A549 (cell line): Measurements from ENCODE around the gene AQP2. TPM values are rescaled to one million over a fixed set of nuclear protein-coding genes. Genes with fewer than 3 reads are reported as not detected.

Experiments
- ATAC-seq, 2 experiments: fragments of 200-7000 bp in 1 of 2; fragments of >200 bp in 1 of 2; cut with Nextera tagmentation in 1 of 2; cut with Tn5 transposase in 1 of 2; 3 replicates each; pipeline versions ENCODE4 v1.8.0 to v1.9.1; 2018 to 2020; ENCODE audit warnings: mild to moderate bottlenecking in 1 of 2, moderate library complexity in 1 of 2
- CTCF ChIA-PET: fragments of 300-600 bp; sonication (Branson Sonifier 250); formaldehyde crosslinking; extraction: SDS; loops from one replicate; lab custom pipeline; 2021; ENCODE audit warnings: antibody characterized with exemption, inconsistent platforms; lab: Yijun Ruan, JAX
- POLR2A ChIA-PET: fragments of 350-600 bp; formaldehyde crosslinking; extraction: SDS; loops from one replicate; lab custom pipeline; 2021; ENCODE audit warnings: antibody characterized with exemption, inconsistent platforms; lab: Yijun Ruan, JAX
- DNase-seq, 2 experiments: peaks; one replicate each; pipeline versions ENCODE4 v3.0.0 to v3.0.0-alpha.2; 2011 to 2016; ENCODE audit warnings: low read depth in 1 of 2, low spot score in 1 of 2
- FAIRE-seq: peaks from 2 replicates; lab custom pipeline; 2011; peaks lifted over from hg19 to GRCh38; lab: Jason Lieb, UNC
- H3K27ac ChIP-seq, 2 experiments: fragments of >200 bp; sonication (Bioruptor Twin); formaldehyde crosslinking; 3 replicates each; pipeline ENCODE4 v1.5.1; 2016 to 2017
- H3K4me1 ChIP-seq: fragments of >200 bp; sonication (Bioruptor Twin); formaldehyde crosslinking; 3 replicates; pipeline ENCODE4 v1.6.1; 2016
- H3K4me2 ChIP-seq: fragments of >200 bp; sonication (Bioruptor Twin); formaldehyde crosslinking; 3 replicates; pipeline ENCODE4 v1.6.1; 2016
- H3K4me3 ChIP-seq: fragments of >200 bp; sonication (Bioruptor Twin); formaldehyde crosslinking; 3 replicates; pipeline ENCODE4 v1.5.1; 2016
- H3K9me3 ChIP-seq: fragments of >200 bp; sonication (Bioruptor Twin); formaldehyde crosslinking; 3 replicates; pipeline ENCODE4 v1.6.1; 2016
- FOSB ChIP-seq: fragments of 250-450 bp; sonication (Bioruptor Pico); IDR thresholded peaks from 2 replicates; pipeline ENCODE4 v1.5.0; 2020; ENCODE audit warnings: mild to moderate bottlenecking, moderate library complexity
- FOSL2 ChIP-seq, 2 experiments: fragments of 450-650 bp in 1 of 2; fragments of >200 bp in 1 of 2; sonication (Bioruptor Twin) in 1 of 2; formaldehyde crosslinking; IDR thresholded peaks; 2 replicates each; pipeline versions ENCODE4 v1.5.0 to v1.6.1; 2016 to 2020; ENCODE audit warnings: mild to moderate bottlenecking in 1 of 2, moderate library complexity in 1 of 2
- HOXB13 ChIP-seq: fragments of 250-450 bp; sonication (Bioruptor Pico); IDR thresholded peaks from 2 replicates; pipeline ENCODE4 v1.5.0; 2020; ENCODE audit warnings: low read depth, mild to moderate bottlenecking, moderate library complexity
- JUN ChIP-seq, 2 experiments: fragments of >200 bp; sonication (Bioruptor Twin); formaldehyde crosslinking; IDR thresholded peaks; 2 replicates in 1 of 2; 3 replicates in 1 of 2; pipeline ENCODE4 v1.6.1; 2016 to 2017
- MAFK ChIP-seq: fragments of 450-650 bp; IDR thresholded peaks from 2 replicates; pipeline ENCODE4 v1.6.1; 2014; ENCODE audit not compliant: partially characterized antibody
- PHF8 ChIP-seq: fragments of 200-600 bp; sonication (generic); IDR thresholded peaks from 2 replicates; pipeline ENCODE4 v1.6.1; 2016; ENCODE audit warnings: low read depth, mild to moderate bottlenecking, antibody characterized with exemption, moderate library complexity, borderline replicate concordance
- RAD21 ChIP-seq, 2 experiments: fragments of >200 bp in 1 of 2; sonication (Bioruptor Twin) in 1 of 2; formaldehyde crosslinking in 1 of 2; IDR thresholded peaks in 1 of 2; conservative IDR thresholded peaks in 1 of 2; 2 replicates in 1 of 2; 3 replicates in 1 of 2; pipeline ENCODE4 v1.6.1; 2012 to 2018; ENCODE audit warnings: inconsistent platforms in 1 of 2
- RARB ChIP-seq: fragments of 250-450 bp; sonication (Bioruptor Pico); IDR thresholded peaks from 2 replicates; pipeline ENCODE4 v1.8.0; 2021; ENCODE audit warnings: mild to moderate bottlenecking, moderate library complexity
- SMC3 ChIP-seq: fragments of >200 bp; sonication (Bioruptor Twin); formaldehyde crosslinking; IDR thresholded peaks from 3 replicates; pipeline ENCODE4 v1.6.1; 2018; ENCODE audit warnings: inconsistent platforms
- ZFP36 ChIP-seq: fragments of 450-650 bp; IDR thresholded peaks from 2 replicates; pipeline ENCODE4 v1.6.1; 2014; ENCODE audit warnings: borderline replicate concordance; ENCODE audit not compliant: partially characterized antibody
- ZSCAN20 ChIP-seq: fragments of 250-450 bp; sonication (Bioruptor Pico); IDR thresholded peaks from 2 replicates; pipeline ENCODE4 v1.8.0; 2022; ENCODE audit warnings: mild to moderate bottlenecking, moderate library complexity
- WGBS: methylation state at CpG from one replicate; pipeline ENCODE4 v1.1.6; 2017; ENCODE audit errors: missing lambda C conversion rate; 5-methylcytosine and 5-hydroxymethylcytosine counted together
- polyA plus RNA-seq, 4 experiments: library from polyadenylated mRNA; depleted of rRNA in 3 of 4; stranded (reverse); fragments of >200 nt; fragmentation: RNase III in 1 of 4; extraction: RNeasy Plus Mini Kit Qiagen cat#74134 plus additional on column Dnase treatment in 1 of 4; gene quantifications; 2 replicates in 3 of 4; 3 replicates in 1 of 4; pipeline ENCODE4 v1.2.3, GENCODE V29; 2011 to 2017
- TF ChIP-seq, protein P1 (sequence below): fragments of 250-450 bp; sonication (Bioruptor Pico); IDR thresholded peaks from 2 replicates; pipeline ENCODE4 v1.5.0; 2020; ENCODE audit warnings: low read depth, mild to moderate bottlenecking, moderate library complexity
- TF ChIP-seq, protein P2 (sequence below): fragments of 200-600 bp; sonication (generic); IDR thresholded peaks from 2 replicates; pipeline ENCODE4 v1.6.1; 2016; ENCODE audit warnings: antibody characterized with exemption, mild to moderate bottlenecking, moderate library complexity
- TF ChIP-seq, protein P3 (sequence below): fragments of >200 bp; sonication (Bioruptor Twin); formaldehyde crosslinking; IDR thresholded peaks from 3 replicates; pipeline ENCODE4 v1.5.1; 2016
- TF ChIP-seq, protein P4 (sequence below): IDR thresholded peaks from 2 replicates; pipeline ENCODE4 v1.6.1; 2012
- TF ChIP-seq, protein P5 (sequence below): IDR thresholded peaks from 2 replicates; pipeline ENCODE4 v1.6.1; 2012; ENCODE audit warnings: low read depth, borderline replicate concordance

The AQP2 gene
- polyA plus RNA-seq, 2 of the 4 experiments (the other 2 are of a cell fraction), result not detected

DNA sequence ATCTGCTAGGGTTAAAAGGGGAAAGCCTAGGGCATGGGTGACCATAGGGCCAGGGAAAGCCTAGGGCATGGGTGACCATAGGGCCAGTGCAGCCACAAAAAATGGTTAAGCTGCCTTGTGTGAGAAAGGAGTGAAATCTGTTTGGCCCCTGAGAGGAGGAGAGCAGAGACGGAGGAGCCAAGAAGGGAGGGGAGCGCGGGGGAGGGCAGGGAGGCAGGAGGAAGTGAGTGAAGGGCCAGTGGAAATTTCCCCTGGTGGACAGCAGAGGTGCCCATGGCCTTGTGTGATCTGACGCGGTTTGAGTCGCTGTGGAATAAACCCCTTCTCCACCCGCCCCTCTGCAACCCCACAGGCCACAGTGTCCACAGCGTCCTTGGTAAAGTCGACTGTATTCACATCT is 21.6 kb downstream of the AQP2 start:
- ChIA-PET CTCF (interaction anchor here (1.0 to 29.8 kb wide), 4 partner anchors 9 to 102 kb away, joined by 4 to 708 read pairs (median 171); partner anchors contain the start of genes ASIC1 and SMARCD1), POLR2A (no interaction called here)
- Histone ChIP-seq H3K9me3 (no peaks in the 10 kb centered on the region), H3K4me2 (no peak overlapping the region), H3K27ac (no peak overlapping the region), H3K4me1 (no peaks in the 10 kb centered on the region), H3K4me3 (no peak overlapping the region)
- TF ChIP-seq, protein P1, sequence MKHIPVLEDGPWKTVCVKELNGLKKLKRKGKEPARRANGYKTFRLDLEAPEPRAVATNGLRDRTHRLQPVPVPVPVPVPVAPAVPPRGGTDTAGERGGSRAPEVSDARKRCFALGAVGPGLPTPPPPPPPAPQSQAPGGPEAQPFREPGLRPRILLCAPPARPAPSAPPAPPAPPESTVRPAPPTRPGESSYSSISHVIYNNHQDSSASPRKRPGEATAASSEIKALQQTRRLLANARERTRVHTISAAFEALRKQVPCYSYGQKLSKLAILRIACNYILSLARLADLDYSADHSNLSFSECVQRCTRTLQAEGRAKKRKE (CRISPR knock-in tag), result no peak
- TF ChIP-seq ZSCAN20 (CRISPR knock-in tag) (no peak), ZFP36 (no peak)
- WGBS, result 86% methylated on average over 9 of the region's 9 CpGs
- ATAC-seq (no peak), DNase-seq (no peak), FAIRE-seq (no peak)

DNA sequence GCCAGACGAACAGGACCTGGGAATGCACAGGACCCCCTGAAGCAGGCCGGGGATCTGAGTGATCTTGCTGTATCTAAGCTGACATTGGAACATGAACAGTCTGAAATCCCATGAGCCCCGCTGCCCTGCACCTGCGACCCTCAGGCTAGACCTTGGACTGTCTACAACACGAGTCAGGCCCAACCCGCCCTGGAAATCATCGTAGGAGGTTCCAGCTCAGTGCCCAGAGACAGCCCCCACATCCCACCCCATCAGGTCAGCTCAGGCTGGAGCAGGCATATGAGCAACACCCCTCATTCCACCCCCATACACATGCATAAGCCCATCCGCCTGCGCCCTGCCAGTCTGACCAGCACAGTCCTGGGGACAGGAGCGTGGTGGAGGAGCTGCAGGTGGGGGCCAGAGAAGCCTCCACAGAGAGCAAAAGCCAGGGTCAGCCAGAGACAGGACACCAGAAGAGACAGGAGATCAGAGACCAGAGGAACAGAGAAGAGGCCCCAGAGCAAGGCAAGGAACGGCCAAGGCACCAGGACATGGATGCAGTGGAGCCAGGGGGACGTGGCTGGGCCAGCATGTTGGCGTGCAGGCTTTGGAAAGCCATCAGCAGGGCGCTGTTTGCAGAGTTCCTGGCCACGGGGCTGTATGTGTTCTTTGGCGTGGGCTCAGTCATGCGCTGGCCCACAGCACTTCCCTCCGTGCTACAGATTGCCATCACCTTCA is 22.3 kb downstream of the AQP2 start, which contains the start of gene AQP6:
AQP6 (plus strand) TSS at position 307 of the 720 bp plus-strand sequence; CDS start at position 534, 227 bp downstream.
- no peak within 1 kb of the TSS for H3K4me2 ChIP-seq
- no peak for ATAC-seq
- ChIA-PET CTCF (interaction anchor here (0.7 to 29.8 kb wide), 4 partner anchors 14 to 101 kb away, joined by 3 to 708 read pairs (median 171); partner anchors contain the start of genes ASIC1 and SMARCD1), POLR2A (no interaction called here)
- no peak for DNase-seq
- no peak for TF ChIP-seq HOXB13 (CRISPR knock-in tag)
- TF ChIP-seq FOSL2 (IDR thresholded peaks at IDR 0.05), result no peak
- no peak for TF ChIP-seq FOSL2 (CRISPR knock-in tag; IDR thresholded peaks at IDR 0.05)
- WGBS, result 80% methylated on average over 18 of the region's 18 CpGs
- H3K4me1 ChIP-seq, result no peaks in the 10 kb centered on the region
- FAIRE-seq, result no peak
- no peak within 1 kb of the TSS for H3K4me3 ChIP-seq
- no peaks in the 10 kb centered on the region for H3K9me3 ChIP-seq
- H3K27ac ChIP-seq, result no peak within 1 kb of the TSS

DNA sequence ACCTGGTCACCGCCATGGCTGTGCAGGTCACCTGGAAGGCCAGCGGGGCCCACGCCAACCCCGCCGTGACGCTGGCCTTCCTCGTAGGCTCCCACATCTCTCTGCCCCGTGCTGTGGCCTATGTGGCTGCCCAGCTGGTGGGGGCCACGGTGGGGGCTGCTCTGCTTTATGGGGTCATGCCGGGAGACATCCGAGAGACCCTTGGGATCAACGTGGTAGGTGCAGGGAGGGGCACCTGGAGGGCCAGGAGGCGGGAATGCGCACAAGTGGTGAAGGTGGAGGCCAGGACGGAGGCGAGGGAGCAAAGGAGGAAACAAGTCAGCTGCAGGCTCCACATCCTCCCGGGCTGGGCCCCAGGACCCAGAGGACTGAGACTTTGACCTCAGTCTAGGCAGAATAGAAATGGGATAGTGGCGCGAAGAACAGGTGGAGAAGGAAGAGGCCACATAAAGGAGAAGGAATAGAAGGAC is 22.9 kb downstream of the AQP2 start:
- no peak overlapping the region for H3K4me3 ChIP-seq
- DNase-seq (no peak), FAIRE-seq (no peak), ATAC-seq (no peak)
- no peak overlapping the region for H3K4me2 ChIP-seq
- no peaks in the 10 kb centered on the region for H3K9me3 ChIP-seq
- no peak for TF ChIP-seq RARB
- no peak for TF ChIP-seq MAFK
- TF ChIP-seq PHF8, result no peak
- no peaks in the 10 kb centered on the region for H3K4me1 ChIP-seq
- ChIA-PET CTCF (interaction anchor here (0.7 to 29.8 kb wide), 4 partner anchors 13 to 101 kb away, joined by 3 to 708 read pairs (median 171); partner anchors contain the start of genes ASIC1 and SMARCD1), POLR2A (no interaction called here)
- H3K27ac ChIP-seq, result no peak overlapping the region
- WGBS, result 81% methylated on average over 15 of the region's 19 CpGs

DNA sequence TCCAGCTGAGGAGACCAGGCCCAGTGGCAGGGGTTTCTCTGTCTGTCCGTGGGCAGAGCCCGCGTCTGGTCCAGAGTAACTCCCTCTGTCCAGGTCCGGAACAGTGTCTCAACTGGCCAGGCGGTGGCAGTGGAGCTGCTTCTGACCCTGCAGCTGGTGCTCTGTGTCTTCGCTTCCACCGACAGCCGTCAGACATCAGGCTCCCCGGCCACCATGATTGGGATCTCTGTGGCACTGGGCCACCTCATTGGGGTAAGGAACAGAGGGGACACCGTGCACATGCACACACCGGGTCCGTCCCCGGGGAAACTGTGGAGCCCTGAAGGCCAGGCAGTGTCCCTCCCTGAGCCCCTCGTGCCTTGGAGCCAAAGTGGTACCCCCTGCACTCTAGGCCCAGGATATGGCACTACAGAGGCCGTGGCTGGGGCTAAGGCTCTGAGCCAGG is 23.7 kb downstream of the AQP2 start:
- POLR2A ChIA-PET, result no interaction called here
- Histone ChIP-seq H3K4me1 (no peaks in the 10 kb centered on the region), H3K27ac (no peak overlapping the region), H3K4me3 (no peak overlapping the region), H3K4me2 (no peak overlapping the region), H3K9me3 (no peaks in the 10 kb centered on the region)
- WGBS, result 63% methylated on average over 15 of the region's 15 CpGs
- DNase-seq, result peak in 1 of 2 experiments; percentile 48
- CTCF ChIA-PET, result interaction anchor here (0.7 to 29.8 kb wide), 7 partner anchors 8 to 100 kb away, joined by 3 to 708 read pairs (median 4); partner anchors contain the start of genes ASIC1 and SMARCD1
- FAIRE-seq, result no peak
- ATAC-seq, result peak; percentile 73 to 86
- peak; percentile 29; the same call in 1 of the 3 replicates for TF ChIP-seq SMC3
- TF ChIP-seq RARB, result no peak
- no peak for TF ChIP-seq JUN (IDR thresholded peaks at IDR 0.05)
- TF ChIP-seq, protein P2, sequence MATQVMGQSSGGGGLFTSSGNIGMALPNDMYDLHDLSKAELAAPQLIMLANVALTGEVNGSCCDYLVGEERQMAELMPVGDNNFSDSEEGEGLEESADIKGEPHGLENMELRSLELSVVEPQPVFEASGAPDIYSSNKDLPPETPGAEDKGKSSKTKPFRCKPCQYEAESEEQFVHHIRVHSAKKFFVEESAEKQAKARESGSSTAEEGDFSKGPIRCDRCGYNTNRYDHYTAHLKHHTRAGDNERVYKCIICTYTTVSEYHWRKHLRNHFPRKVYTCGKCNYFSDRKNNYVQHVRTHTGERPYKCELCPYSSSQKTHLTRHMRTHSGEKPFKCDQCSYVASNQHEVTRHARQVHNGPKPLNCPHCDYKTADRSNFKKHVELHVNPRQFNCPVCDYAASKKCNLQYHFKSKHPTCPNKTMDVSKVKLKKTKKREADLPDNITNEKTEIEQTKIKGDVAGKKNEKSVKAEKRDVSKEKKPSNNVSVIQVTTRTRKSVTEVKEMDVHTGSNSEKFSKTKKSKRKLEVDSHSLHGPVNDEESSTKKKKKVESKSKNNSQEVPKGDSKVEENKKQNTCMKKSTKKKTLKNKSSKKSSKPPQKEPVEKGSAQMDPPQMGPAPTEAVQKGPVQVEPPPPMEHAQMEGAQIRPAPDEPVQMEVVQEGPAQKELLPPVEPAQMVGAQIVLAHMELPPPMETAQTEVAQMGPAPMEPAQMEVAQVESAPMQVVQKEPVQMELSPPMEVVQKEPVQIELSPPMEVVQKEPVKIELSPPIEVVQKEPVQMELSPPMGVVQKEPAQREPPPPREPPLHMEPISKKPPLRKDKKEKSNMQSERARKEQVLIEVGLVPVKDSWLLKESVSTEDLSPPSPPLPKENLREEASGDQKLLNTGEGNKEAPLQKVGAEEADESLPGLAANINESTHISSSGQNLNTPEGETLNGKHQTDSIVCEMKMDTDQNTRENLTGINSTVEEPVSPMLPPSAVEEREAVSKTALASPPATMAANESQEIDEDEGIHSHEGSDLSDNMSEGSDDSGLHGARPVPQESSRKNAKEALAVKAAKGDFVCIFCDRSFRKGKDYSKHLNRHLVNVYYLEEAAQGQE, result no peak
- no peak for TF ChIP-seq FOSB (CRISPR knock-in tag)
- TF ChIP-seq RAD21 (conservative IDR thresholded peaks at IDR 0.05 in 1 of 2, IDR thresholded peaks at IDR 0.05 in 1 of 2), result peak in 1 of 2 experiments; percentile 27; a peak in 1 of 5 replicates
- TF ChIP-seq, protein P3, sequence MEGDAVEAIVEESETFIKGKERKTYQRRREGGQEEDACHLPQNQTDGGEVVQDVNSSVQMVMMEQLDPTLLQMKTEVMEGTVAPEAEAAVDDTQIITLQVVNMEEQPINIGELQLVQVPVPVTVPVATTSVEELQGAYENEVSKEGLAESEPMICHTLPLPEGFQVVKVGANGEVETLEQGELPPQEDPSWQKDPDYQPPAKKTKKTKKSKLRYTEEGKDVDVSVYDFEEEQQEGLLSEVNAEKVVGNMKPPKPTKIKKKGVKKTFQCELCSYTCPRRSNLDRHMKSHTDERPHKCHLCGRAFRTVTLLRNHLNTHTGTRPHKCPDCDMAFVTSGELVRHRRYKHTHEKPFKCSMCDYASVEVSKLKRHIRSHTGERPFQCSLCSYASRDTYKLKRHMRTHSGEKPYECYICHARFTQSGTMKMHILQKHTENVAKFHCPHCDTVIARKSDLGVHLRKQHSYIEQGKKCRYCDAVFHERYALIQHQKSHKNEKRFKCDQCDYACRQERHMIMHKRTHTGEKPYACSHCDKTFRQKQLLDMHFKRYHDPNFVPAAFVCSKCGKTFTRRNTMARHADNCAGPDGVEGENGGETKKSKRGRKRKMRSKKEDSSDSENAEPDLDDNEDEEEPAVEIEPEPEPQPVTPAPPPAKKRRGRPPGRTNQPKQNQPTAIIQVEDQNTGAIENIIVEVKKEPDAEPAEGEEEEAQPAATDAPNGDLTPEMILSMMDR, result 0 out of 3 replicates have a peak, but pooled peaks have one; percentile 22
- TF ChIP-seq, protein P4, sequence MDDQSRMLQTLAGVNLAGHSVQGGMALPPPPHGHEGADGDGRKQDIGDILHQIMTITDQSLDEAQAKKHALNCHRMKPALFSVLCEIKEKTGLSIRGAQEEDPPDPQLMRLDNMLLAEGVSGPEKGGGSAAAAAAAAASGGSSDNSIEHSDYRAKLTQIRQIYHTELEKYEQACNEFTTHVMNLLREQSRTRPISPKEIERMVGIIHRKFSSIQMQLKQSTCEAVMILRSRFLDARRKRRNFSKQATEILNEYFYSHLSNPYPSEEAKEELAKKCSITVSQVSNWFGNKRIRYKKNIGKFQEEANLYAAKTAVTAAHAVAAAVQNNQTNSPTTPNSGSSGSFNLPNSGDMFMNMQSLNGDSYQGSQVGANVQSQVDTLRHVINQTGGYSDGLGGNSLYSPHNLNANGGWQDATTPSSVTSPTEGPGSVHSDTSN, result no peak
- TF ChIP-seq, protein P5, sequence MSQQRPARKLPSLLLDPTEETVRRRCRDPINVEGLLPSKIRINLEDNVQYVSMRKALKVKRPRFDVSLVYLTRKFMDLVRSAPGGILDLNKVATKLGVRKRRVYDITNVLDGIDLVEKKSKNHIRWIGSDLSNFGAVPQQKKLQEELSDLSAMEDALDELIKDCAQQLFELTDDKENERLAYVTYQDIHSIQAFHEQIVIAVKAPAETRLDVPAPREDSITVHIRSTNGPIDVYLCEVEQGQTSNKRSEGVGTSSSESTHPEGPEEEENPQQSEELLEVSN, result no peak
